Measurements from ENCODE around the gene ZNF3. TPM values are rescaled to one million over a fixed set of nuclear protein-coding genes. Genes with fewer than 3 reads are reported as not detected.

ZNF3 gene
- total RNA-seq, 1 experiment from 2014 or later, result 11.0 TPM

DNA sequence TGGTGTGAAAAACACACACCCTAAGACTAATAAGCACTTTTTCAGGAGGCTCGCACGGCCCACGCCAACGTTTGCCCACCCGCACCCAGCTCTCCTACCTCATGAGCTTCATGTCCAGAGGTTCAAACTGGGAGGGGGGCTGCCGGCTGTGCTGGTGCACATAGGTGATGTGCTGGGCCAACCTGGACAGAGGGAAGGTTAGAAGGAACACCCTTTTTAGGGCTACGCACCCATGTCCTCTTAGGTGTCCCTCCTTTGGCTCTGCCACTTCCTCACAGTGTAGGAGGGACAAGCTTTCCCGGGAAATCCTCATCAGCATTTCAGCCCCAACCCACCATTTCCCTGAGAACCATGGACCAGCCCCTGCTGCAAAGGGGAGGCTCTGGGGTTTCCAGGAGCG lies 13.8 kb upstream of the ZNF3 start:
- H3K9me3 ChIP-seq, result no peaks in the 10 kb centered on the region
- H3K36me3 ChIP-seq, result peaks cover 84% of the 10 kb centered on the region
- no peak for DNase-seq
- no peak overlapping the region for H3K4me3 ChIP-seq
- no peaks in the 10 kb centered on the region for H3K27me3 ChIP-seq

DNA sequence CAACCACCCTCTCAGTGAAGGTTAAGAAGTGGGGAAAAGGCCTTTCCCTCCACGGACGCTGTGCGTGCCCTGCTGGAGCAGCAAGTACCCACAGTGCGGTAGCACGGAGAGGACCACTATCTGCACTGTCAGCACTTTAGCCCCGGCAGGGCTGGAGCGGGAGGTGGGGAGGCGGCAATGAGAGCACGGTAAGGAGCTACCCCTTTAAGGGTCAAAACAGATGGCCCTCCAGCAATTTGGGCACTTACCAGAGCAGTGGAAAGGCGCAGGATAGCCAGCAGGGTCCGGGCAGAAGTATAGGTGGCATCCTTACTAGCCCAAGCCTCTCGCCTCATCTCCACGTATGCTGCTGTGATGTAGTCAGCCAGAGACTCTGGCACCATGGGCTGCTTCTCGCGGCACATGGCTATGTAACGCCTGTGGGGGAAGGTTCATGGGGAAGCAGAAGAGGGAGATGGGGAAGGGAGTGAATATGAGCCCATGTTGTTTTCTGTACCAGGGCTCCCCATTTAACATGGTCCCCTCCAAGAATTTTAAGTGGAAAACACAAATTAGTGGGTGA lies 12.5 kb upstream of the ZNF3 start:
- no peaks in the 10 kb centered on the region for H3K9me3 ChIP-seq
- no peak for DNase-seq
- H3K4me3 ChIP-seq, result no peak overlapping the region
- H3K27me3 ChIP-seq, result no peaks in the 10 kb centered on the region
- peaks cover 74% of the 10 kb centered on the region for H3K36me3 ChIP-seq

DNA sequence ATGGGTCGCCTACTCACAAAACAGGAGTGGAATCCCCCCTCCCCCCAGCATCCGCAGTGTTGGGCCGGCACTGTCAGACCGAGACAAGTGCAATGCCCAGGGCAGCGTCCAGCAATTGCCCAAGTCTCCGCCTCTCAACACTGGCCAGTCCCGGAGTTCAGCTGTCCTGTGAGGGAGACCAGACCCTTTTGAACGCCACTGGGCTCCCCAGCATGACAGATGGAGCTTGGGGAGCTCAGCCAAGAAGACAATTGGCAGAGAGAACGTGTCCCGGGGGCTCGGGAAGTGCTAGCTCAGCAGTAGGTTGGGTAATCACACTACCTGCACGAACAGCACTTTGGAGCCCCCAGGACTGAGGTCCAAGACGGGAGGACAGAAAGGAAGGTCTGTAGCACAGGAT lies 12.0 kb upstream of the ZNF3 start:
- Histone ChIP-seq H3K4me3 (no peak overlapping the region), H3K27me3 (no peaks in the 10 kb centered on the region), H3K9me3 (no peaks in the 10 kb centered on the region), H3K36me3 (peaks cover 69% of the 10 kb centered on the region)
- DNase-seq, result no peak

DNA sequence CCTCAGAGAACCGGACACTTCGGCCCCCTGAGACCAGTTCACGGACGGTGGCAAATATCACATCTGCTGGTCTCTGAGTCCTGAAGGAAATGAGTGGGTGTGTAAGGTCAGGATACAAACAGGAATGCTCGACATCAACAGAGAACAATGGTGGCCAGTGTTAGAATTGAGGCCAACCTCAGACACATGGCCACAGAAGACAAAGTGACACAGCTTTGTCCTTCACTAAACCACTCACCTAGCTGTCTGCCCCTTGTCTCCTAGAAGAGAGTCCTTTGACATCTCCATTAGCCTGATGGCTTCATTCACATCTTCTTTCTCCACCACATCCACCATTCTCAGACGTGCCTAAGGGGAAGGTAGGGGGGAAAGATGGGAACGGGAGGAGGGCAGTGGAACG lies 11.5 kb upstream of the ZNF3 start:
- DNase-seq, result no peak
- Histone ChIP-seq H3K36me3 (peaks cover 65% of the 10 kb centered on the region), H3K27me3 (no peaks in the 10 kb centered on the region), H3K9me3 (no peaks in the 10 kb centered on the region), H3K4me3 (no peak overlapping the region)

DNA sequence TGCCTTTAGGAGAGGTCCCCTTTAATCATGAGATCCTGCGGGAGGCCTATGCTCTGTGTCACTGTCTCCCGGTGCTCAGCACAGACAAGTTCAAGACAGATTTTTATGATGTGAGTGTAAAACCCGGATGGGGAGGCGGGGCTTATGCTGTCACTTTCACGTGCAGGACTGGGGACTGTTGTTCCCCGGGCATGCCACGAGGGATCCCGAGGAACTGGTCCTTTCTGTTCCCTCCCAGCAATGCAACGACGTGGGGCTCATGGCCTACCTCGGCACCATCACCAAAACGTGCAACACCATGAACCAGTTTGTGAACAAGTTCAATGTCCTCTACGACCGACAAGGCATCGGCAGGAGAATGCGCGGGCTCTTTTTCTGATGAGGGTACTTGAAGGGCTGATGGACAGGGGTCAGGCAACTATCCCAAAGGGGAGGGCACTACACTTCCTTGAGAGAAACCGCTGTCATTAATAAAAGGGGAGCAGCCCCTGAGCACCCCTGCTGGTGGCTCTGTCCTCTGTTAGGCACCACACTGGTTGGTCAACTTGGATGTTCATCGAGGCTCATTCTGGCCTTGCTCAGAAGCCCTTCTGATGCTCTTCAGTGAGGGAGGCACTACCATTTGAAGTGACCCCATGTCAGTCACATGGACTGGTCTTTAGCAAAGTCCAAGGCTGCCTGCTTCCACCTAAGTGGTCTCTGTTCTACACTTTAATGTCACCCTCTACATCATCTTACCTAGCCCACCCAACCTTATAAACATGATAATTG lies 10.1 kb upstream of the ZNF3 start:
- H3K36me3 ChIP-seq, result peaks cover 54% of the 10 kb centered on the region
- H3K27me3 ChIP-seq, result no peaks in the 10 kb centered on the region
- DNase-seq, result no peak
- H3K9me3 ChIP-seq, result no peaks in the 10 kb centered on the region
- H3K4me3 ChIP-seq, result no peak overlapping the region

DNA sequence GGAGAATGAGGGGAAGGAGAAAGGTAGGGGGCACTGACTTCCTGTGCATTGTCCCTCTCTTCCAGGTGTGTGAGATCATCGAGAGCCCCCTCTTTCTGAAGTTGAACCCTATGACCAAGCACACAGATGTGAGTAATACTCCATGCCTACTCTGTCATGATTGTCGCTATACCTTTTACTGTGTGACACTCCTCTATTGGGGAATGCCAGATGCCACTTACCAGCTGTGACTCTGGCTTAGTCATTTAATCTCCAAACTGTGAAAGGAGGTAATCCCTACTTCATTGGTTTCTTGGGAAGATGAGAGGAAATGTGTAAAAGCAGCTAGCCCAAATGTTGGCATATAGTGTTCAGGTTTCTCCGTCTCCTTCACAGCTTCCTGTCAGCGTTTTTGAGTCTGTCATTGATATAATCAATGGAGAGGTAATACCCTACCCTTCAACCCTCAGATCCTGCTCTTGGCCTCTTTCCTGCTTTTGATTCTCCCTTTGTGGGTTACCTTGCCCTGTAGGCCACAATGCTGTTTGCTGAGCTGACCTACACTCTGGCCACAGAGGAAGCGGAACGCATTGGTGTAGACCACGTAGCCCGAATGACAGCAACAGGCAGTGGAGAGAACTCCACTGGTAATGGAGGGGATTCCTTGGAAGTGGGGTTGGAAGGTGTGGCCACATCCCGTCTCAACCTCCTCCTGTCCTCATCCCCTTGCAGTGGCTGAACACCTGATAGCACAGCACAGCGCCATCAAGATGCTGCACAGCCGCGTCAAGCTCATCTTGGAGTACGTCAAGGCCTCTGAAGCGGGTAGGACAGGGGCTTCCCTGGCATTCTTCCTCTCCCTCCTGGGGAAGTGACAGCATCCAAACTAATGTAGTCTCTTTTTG lies 9.2 kb upstream of the ZNF3 start:
- H3K36me3 ChIP-seq, result peaks cover 45% of the 10 kb centered on the region
- H3K27me3 ChIP-seq, result no peaks in the 10 kb centered on the region
- no peak overlapping the region for H3K4me3 ChIP-seq
- DNase-seq, result no peak
- H3K9me3 ChIP-seq, result no peaks in the 10 kb centered on the region

DNA sequence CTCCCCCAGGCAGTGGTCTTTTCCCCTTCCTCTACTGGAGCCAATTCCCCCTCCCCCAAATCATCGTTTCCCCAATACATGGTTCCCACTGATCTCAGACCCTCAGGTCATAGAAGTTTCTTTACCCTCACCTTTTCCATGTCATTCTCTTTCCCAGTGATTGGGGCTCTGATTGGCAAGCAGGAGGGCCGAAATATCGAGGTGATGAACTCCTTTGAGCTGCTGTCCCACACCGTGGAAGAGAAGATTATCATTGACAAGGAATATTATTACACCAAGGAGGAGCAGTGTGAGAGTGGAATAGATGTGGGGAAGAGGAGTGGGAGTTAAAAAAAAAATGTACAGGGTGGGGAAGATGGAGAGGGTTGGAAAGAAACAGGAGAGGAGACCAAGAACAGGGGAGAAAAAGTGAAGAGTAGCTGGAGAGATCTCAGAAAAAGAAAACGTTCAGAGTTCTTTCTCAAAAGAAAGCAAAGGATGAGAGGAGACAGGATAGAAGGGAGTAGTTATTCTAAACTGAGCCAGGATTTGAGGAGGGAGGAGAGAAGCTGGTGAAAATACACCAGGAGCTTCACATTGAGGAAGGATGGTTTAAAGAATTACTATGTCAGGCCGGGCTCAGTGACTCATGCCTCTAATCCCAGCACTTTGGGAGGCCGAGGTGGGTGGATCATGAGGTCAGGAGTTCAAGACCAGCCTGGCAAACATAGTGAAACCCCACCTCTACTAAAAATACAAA lies 8.1 kb upstream of the ZNF3 start:
- Histone ChIP-seq H3K36me3 (peaks cover 34% of the 10 kb centered on the region), H3K27me3 (no peaks in the 10 kb centered on the region), H3K4me3 (peak overlapping the region; percentile 61), H3K9me3 (no peaks in the 10 kb centered on the region)
- DNase-seq, result peak; percentile 60

DNA sequence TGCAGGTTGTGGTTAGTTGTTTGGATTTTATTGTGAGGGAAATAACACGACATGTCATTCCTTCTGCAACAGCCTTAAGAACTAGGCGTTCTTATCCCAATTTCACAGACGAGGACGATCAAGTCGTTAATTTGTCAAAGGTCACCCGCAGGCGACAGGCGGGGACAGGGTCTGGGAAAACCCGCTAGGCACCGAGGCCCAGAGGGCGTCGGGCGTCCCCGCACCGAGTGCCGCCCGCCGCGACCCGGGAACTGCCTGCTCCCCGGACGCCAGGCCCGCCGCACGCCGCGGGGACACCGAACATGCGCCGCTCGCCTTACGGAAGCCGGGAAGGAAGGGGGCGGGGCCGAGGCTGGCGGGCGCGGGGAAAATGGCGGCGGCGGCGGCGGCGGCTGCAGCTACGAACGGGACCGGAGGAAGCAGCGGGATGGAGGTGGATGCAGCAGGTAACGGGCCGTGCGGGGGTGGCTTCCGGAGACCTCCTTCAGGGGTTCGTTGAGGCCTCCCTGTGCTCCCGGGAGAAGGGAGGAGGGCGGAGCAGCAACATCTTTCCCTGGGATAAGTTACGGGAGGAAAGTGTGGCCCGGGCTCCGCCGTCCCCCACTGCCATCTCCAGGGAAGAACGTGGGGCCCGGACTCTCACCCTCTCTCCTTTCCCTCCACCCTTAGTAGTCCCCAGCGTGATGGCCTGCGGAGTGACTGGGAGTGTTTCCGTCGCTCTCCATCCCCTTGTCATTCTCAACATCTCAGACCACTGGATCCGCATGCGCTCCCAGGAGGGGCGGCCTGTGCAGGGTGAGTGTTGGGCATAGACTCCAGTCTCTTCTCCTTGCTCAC lies 7.3 kb upstream of the ZNF3 start, which contains the start of gene COPS6:
COPS6 (plus strand) TSS at position 349 of the 837 bp plus-strand sequence; CDS start at position 371, 22 bp downstream.
- H3K27me3 ChIP-seq, result no peaks in the 10 kb centered on the region
- H3K4me3 ChIP-seq, result peak within 1 kb of the TSS; percentile 61
- peaks cover 27% of the 10 kb centered on the region for H3K36me3 ChIP-seq
- DNase-seq, result peak; percentile 81
- H3K9me3 ChIP-seq, result no peaks in the 10 kb centered on the region

DNA sequence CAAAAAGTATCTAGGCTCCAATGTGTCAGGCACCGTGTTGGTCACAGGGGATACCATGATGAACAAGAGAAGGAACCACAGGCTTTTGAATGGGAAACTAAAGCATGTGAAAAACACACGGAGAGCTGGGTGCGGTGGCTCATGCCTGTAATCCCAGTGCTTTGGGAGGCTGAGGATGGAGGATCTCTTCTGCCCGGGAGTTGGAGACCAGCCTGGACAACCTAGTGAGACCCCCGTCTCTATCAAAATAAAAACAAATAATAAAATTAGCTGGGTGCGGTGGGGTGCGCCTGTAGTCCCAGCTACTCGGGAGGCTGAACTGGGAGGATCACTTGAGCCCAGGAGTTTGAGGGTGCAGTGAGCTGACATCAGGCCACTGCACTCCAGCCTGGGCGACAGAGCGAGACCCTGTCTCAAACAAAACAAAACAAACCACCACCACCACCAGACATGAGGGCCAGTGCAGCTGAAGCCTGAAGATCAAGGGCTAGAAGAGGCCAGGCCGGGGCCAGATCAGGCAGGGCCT lies 6.6 kb upstream of the ZNF3 start:
- H3K27me3 ChIP-seq, result no peaks in the 10 kb centered on the region
- DNase-seq, result no peak
- peak overlapping the region; percentile 61 for H3K4me3 ChIP-seq
- H3K9me3 ChIP-seq, result no peaks in the 10 kb centered on the region
- peaks cover 27% of the 10 kb centered on the region for H3K36me3 ChIP-seq

DNA sequence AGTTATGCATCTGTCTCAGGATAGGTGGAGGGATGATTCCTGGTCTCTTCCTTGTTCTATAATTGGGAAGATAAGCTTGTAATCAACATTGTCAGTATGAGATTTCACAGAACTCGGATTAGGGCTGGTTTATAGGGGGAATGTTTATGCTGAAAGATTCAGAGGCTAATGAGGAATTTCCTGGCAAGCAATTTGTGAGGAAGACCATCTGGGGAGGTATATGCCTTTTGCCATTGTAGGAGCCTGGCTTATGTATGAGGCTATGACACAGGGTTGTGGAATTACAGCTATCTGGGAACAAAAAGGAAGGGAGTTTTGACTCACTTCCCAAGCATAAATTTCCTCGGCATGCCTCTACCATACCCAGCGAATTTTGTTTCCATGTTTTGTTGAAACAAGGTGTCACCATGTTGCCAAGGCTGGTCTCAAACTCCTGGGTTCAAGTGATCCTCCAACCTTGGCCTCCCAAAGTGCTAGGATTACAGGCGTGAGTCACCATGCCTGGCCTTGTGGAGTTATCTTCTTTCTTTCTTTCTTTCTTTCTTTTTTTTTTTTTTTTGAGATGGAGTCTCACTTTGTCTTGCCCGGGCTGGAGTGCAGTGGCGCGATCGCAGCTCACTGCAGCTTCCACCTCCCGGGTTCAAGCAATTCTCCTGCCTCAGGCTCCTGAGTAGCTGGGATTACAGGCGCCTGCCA lies 5.7 kb upstream of the ZNF3 start:
- peak; percentile 61 for DNase-seq
- Histone ChIP-seq H3K36me3 (peaks cover 17% of the 10 kb centered on the region), H3K9me3 (no peaks in the 10 kb centered on the region), H3K4me3 (no peak overlapping the region), H3K27me3 (no peaks in the 10 kb centered on the region)

DNA sequence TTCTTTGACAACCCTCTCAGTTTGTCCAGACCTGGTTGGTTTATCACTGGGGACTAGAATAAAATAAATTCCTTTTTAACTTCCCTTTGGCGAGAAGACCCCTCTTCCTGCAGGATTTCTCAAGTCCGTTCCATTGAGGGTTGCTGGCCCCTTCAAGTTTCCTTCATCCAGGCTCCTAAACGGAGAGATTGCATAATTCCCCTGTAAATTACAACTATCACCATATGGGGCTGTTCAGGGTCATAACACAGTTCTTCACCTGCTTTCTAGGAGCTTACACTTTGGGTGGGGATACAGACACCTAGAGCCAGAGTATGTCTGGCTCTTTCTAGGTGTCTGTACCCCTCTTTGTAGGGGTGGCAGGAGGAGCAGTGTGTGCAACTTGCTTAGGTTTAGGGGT lies 4.0 kb upstream of the ZNF3 start:
- DNase-seq, result no peak
- no peaks in the 10 kb centered on the region for H3K9me3 ChIP-seq
- H3K36me3 ChIP-seq, result peaks cover 2% of the 10 kb centered on the region; the same call in 1 of the 2 replicates
- H3K27me3 ChIP-seq, result no peaks in the 10 kb centered on the region
- no peak overlapping the region for H3K4me3 ChIP-seq

DNA sequence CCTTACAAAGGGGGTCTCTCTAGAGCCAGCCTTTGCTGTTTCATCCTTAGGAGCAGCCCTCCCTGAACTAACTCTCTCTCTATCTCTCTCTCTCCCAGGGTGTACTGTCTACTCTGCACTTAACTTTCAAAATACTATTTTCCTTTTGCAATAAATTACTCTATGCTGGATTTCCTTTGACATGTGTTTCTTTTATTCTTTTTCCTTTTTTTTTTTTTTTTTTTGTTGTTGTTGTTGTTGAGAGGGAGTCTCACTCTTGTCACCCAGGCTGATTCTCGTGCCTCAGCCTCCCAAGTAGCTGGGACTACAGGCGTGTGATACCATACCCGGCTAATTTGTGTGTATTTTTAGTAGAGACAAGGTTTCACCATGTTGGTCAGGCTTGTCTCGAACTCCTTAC lies 1.5 kb upstream of the ZNF3 start:
- Histone ChIP-seq H3K4me3 (no peak overlapping the region), H3K36me3 (peaks cover 13% of the 10 kb centered on the region), H3K9me3 (no peaks in the 10 kb centered on the region), H3K27me3 (no peaks in the 10 kb centered on the region)
- DNase-seq, result no peak

DNA sequence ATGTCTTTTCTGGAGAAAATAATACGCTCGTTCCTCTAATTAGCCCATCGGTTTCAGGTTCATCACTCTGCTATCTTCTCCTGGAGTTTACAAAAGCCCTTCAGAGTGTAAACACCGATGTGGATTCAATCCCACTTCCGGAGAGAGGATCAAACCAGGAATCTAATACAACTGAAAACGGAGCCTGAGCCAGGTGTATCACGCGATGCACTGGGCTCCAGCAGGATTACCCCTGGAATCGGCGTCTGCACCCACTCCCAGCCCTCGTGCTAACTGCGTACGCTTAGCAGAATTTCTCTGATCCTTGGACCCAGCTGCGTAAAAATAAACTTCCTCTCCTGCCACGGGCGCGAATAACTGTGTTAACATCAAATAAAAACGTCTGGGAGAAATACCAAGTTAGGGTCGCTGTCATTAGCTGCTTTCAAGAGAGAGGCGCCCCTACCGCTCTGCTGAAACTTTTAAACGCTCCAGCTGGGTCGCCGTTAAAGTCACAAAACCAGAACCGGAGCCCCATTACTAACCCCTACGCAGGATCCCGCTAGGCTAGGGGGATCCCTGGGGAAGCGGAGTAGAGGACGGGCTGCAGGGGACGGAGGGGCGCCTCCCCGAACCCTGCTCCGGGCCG lies 502 bp downstream of the ZNF3 start:
- H3K4me3 ChIP-seq, result peak overlapping the region; percentile 92
- no peaks in the 10 kb centered on the region for H3K27me3 ChIP-seq
- no peaks in the 10 kb centered on the region; the same call in 1 of the 2 replicates for H3K9me3 ChIP-seq
- no peak for DNase-seq
- peaks cover 29% of the 10 kb centered on the region for H3K36me3 ChIP-seq

DNA sequence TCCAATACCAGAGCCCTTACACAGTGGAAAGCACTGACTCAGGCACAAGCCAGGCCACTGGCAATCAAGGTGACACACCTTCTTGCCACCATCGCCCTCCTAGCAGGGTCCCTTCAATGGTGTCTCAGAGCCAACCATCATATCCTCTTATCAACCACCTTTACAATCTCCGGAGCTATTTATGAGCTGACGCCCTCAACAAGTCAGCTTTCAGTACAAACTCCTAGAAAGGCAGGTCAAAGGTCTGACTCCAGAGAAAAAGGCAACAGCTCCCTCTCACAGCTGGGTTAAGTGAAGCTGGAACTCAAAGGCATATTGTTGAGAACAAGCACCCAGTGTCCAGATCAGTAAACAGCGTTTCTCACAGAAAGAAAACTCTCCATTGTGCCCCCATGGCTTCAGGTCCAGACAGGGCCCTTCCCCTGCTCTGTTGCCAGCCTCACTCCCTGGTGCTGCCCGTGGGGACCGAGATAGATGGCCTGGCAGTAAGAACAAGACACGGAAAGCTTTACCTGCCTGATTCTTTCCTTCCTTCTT lies 2.4 kb downstream of the ZNF3 start:
- Histone ChIP-seq H3K9me3 (no peaks in the 10 kb centered on the region; the same call in 1 of the 2 replicates), H3K27me3 (no peaks in the 10 kb centered on the region), H3K36me3 (peaks cover 45% of the 10 kb centered on the region), H3K4me3 (no peak overlapping the region)
- DNase-seq, result no peak

Measured in MG63 (cell line).